Activated CD8-positive, alpha-beta memory T cell treated with anti-CD3 and anti-CD28 coated beads for 24 hours (primary cell): ENCODE data around the gene FOSL1.
"Not testable (repeated sequence)": the region's sequence is repeated elsewhere in the genome, so short reads cannot be mapped to it uniquely, and the experiment has no call there.

ENCODE experiments used
- DNase-seq: peaks from one replicate; pipeline ENCODE4 v3.0.0-alpha.2; 2020

FOSL1 gene

DNA sequence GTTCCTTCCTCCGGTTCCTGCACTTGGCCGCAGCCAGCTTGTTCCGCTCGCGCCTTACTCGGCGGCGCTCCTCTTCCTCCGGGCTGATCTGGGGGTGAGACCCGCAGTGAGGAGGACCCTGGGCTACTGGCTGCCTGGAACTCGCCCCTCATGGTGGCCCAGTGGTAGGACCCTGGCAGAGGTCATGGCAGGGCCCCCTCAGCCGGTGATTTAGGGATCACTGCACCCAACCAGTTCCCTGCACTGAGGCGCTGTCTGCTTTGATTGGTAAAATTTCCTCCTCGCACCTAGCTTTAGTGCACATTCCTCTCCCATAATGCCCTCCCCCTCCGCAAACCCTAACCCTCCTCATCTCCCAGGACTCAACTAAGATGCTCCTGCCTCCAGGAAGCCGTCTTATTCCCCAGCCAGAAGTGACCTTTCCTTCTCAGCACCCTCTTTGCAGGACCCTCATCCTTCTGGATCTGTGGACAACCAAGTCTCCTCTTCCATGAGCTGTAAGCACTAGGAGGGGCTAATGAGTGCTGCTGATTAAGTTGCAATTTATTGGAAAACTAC is 6.1 kb downstream of the FOSL1 start:
- no peak for DNase-seq

DNA sequence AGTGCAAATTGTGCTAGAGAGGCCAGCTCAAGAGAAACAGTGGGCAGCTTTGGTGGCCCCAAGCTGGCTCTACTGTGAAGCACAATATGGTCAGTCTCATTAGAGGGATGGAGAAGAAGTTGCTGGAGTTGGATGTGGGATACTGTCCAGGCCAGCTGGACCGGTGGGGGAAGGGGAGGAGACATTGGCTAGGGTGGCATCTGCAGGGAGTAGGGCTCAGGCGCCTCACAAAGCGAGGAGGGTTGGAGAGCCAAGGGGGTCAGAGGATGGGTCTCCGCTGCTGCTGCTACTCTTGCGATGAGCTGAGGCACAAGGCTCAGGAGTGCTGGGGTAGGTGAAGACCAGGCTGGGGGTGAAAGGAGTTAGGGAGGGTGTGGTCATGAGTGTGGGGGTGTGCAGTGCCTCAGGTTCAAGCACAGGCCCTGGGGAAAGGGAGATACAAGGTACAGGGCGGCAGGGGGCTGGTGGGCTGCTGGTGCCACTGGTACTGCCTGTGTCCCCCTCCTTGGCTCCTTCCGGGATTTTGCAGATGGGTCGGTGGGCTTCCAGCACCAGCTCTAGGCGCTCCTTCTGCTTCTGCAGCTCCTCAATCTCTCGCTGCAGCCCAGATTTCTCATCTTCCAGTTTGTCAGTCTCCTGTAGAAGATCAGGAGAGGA is 7.4 kb downstream of the FOSL1 start:
- no peak for DNase-seq

GRCh38 chr11:65892137-65892540 is 8.0 kb downstream of the FOSL1 start:
- DNase-seq: not testable (repeated sequence)

GRCh38 chr11:65891219-65892136 is 8.7 kb downstream of the FOSL1 start:
- DNase-seq: peak; percentile 84

DNA sequence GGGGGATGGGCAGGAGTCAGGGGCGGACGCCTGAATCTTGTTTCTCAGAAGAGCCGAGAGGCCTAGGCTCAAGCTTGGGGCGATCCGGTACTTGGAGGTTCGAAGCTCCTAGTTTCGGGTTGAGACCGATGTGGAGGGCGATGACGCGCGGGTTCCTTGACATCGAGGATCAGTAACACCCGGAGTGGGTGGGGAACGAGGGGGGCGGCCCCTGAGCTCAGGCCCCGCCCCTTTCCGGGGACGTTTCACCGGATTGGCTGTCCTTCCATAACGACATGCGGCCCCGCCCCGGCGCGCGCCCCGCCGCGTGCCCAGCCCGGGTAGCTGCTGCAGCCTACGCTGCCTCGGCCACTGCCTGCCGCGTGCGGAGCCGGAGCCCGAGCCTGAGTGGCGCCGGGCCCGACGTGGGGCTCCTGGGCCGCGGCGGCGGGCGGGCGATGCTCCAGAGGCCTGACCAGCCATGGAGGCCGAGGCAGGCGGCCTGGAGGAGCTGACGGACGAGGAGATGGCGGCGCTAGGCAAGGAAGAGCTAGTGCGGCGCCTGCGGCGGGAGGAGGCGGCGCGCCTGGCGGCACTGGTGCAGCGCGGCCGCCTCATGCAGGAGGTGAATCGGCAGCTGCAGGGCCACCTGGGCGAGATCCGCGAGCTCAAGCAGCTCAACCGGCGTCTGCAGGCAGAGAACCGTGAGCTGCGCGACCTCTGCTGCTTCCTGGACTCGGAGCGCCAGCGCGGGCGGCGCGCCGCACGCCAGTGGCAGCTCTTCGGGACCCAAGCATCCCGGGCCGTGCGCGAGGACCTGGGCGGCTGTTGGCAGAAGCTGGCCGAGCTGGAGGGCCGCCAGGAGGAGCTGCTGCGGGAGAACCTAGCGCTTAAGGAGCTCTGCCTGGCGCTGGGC is 9.6 kb downstream of the FOSL1 start, which contains the start of gene CCDC85B:
TSS of gene CCDC85B (plus strand) at position 350 of the 895 bp plus-strand sequence. CDS start at position 461, 111 bp downstream.
- peak; percentile 99 for DNase-seq

GRCh38 chr11:65888163-65888814 is 11.9 kb downstream of the FOSL1 start, which contains the start of gene FIBP:
Gene FIBP (minus strand): TSS chr11:65888471. CDS start chr11:65888418, 53 bp downstream.
- peak; percentile 97 for DNase-seq

- DNase-seq: no peak
Measured at GRCh38 chr11:65887723-65888162, 12.4 kb downstream of the FOSL1 start.

DNA sequence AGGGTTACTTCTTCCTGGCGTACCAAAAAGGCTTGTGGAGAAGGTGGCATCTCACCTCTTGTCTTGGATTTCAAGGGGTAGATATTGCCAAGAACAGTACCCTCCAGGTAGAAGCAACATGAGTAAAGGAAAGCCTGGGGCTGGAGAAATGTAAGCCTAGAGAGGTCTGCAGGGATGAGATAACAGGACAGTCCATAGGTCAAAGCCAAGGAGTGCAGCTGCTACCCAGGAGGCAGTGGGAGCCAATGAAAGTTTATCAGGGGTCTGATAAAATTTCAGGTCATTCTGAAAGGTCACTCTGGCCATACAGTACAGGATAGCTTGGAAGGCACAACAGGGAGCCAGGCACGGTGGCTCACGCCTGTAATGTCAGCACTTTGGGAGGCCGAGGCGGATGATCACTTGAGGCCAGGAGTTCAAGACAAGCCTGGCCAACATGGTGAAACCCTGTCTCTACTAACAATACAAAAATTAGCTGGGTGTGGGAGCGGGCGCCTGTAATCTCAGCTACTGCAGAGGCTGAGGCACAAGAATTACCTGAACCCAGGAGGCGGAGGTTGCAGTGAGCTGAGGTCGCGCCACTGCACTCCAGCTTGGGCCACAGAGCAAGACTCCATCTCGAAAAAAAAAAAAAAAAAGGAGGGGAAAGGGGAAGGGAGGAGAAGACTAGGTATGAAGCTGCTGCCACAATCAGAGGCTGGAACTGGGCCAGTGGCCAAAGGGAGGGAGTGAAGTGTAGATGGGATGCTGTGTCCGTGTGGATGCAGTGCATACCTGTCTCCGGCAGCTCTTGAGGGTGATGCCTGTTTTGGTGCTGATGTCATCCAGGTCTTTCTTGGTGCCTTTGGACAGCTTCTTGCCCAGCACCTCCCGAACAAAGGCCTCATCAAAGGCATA is 13.1 kb downstream of the FOSL1 start:
- no peak for DNase-seq

DNA sequence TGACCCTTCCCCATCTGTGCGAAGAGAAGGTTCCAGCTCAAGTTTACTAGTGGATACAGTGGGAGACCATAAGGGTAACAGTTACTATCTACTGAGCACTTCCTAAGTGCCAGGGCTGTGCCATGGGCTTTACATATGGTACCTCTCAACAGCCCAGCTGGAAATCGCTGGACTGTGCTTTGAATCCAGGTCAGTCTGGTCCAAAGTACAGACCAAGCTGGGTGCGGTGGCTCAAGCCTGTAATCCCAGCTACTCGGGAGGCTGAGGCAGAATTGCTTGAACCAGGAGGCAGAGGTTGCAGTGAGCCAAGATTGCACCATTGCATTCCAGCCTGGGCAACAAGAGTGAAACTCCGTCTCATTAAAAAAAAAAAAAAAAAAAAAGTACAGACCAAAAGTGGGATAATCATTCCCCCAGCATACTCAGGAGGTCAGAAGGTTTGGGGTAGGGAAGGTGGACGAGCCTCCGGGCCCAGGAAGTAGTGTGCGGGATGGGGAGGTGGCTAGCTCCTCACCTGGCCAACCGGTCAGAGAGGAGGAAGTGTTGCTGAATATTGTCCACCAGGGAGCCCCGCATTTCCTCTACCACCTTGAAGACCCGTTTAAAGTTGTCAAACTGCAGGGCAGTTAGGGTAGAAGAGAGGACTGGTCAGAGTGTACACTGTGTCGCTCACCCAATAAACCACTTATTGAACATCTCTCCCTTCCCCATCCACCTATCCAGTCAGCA is 14.2 kb downstream of the FOSL1 start:
- DNase-seq: no peak

DNA sequence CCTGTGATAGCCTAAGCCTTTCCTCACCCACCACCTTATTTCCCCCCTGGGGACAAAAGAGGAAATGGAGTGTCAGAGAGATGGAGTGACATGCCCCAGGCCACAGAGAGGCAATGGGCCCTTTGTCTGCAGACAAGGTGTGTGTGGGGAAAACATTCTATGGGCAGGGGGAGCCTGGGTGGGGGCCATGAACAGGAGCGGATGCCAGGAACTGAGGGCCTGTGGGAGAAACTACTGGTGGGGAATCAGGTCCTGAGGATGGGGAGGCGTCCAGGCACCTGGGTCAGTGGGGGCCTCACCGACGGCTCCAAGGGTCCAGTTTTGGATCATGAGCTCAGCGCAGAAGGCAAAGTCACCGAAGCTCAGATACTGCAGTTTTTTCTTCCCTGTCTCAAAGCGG is 15.0 kb downstream of the FOSL1 start:
- DNase-seq: no peak

DNA sequence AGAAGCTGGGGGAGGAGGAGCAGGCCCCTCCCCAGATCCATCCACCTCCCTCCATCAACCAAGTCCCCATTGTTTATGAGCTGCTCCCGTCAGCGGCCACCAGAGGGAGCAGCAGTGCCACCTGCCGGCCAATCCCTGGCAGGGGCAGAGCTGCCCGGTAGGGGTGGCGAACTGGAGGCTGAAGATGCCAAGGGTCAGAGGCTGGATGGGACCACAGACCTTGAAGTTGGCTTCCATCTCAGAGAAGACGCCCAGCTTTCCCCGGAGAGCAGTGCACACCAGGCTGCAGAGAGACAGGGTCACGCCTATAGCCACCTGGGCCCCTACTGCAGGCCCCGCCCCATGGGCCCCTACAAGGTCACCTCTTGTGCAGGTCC is 15.5 kb downstream of the FOSL1 start:
- peak; percentile 92 for DNase-seq

- no peak for DNase-seq
Measured at GRCh38 chr11:65883786-65884715, 16.1 kb downstream of the FOSL1 start.

GRCh38 chr11:65883058-65883761 is 17.0 kb downstream of the FOSL1 start:
- DNase-seq: no peak

- DNase-seq: no peak
Measured at GRCh38 chr11:65882120-65883057, 17.8 kb downstream of the FOSL1 start.

DNA sequence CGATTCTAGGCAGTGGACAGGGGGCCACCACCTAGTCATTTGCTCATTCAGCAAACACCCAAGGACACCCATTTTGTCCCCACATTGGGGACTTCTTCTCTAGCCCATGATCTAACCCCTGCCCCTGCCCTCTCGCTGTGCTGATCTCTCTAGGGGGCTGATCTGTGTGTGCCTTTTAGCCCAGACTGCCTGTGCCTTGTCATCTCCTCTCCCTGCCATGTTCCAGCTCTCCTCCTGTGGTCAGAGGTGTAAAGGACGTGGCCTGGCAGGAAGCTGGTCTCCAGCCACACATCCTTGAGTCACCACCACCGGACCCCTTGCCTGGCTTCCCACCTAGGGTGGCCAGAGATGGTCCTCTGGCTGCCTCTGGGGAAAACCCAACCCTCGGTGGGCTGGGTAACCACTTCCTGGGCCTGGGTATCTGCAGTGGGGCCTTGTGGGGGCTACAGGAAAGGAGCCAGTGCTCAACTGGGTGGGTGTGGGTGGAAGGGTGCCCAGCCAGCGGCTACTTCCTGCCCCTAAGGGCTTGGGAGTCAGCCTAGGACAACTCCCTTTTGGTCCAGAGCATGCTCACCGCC is 19.3 kb downstream of the FOSL1 start:
- no peak for DNase-seq

- no peak for DNase-seq
Measured at GRCh38 chr11:65880027-65880426, 20.2 kb downstream of the FOSL1 start.

- DNase-seq: no peak
Measured at GRCh38 chr11:65879617-65880016, 20.6 kb downstream of the FOSL1 start, which contains the start of gene CTSW. Gene CTSW (plus strand): TSS chr11:65879837. CDS start chr11:65879855, 18 bp downstream.
